HG03066 (cell line): ENCODE measurements around the gene PLAGL2.

Experiments used
- ATAC-seq: cut with Tn5 transposase; IDR thresholded peaks from one replicate; pipeline ENCODE4 v1.9.1; 2021; ENCODE audit warnings: low read depth; ENCODE audit not compliant: unreplicated experiment

PLAGL2 gene

GRCh38 chr20:32155017-32155981 lies 52.2 kb downstream of the PLAGL2 start:
- ATAC-seq: peak; percentile 48

GRCh38 chr20:32153771-32154170 lies 53.8 kb downstream of the PLAGL2 start:
- no peak for ATAC-seq

GRCh38 chr20:32153156-32153665 lies 54.3 kb downstream of the PLAGL2 start:
- no peak for ATAC-seq

GRCh38 chr20:32152421-32153155 lies 55.0 kb downstream of the PLAGL2 start:
- no peak for ATAC-seq

GRCh38 chr20:32150291-32150848 lies 57.2 kb downstream of the PLAGL2 start:
- ATAC-seq: no peak

- no peak for ATAC-seq
These were observed 57.9 kb downstream of the PLAGL2 start for GRCh38 chr20:32149566-32150170.

- no peak for ATAC-seq
These were observed 62.5 kb downstream of the PLAGL2 start for GRCh38 chr20:32144898-32145662.

- ATAC-seq: no peak
These were observed 64.6 kb downstream of the PLAGL2 start for GRCh38 chr20:32142991-32143390.
